Measurements from ENCODE around the gene BAD.

The BAD gene

GRCh38 chr11:64295760-64296159 lies 11.3 kb upstream of the BAD start:
- no peak for DNase-seq

- DNase-seq = no peak
Measured at GRCh38 chr11:64294774-64295173, 10.3 kb upstream of the BAD start.

GRCh38 chr11:64292460-64293254 lies 8.2 kb upstream of the BAD start:
- DNase-seq = no peak

GRCh38 chr11:64291752-64292459 lies 7.4 kb upstream of the BAD start:
- DNase-seq = no peak

GRCh38 chr11:64291262-64291751 lies 6.8 kb upstream of the BAD start, which contains the start of gene KCNK4:
Gene KCNK4 (plus strand): TSS chr11:64291302. CDS start chr11:64293019, 1,717 bp downstream.
- no peak for DNase-seq

- DNase-seq = no peak
Measured at GRCh38 chr11:64290352-64291261, 6.1 kb upstream of the BAD start.

GRCh38 chr11:64289002-64289564 lies 4.6 kb upstream of the BAD start:
- DNase-seq = no peak

- no peak for DNase-seq
Measured at GRCh38 chr11:64288353-64288750, 3.9 kb upstream of the BAD start.

- DNase-seq = no peak
Measured at GRCh38 chr11:64287676-64288352, 3.3 kb upstream of the BAD start.

- DNase-seq = no peak
Measured at GRCh38 chr11:64286801-64287159, 2.3 kb upstream of the BAD start.

- DNase-seq = no peak
Measured at GRCh38 chr11:64285885-64286800, 1.7 kb upstream of the BAD start.

GRCh38 chr11:64284962-64285884 lies 758 bp upstream of the BAD start, which contains the start of gene GPR137:
Gene GPR137 (plus strand): TSS chr11:64285848. CDS start chr11:64286525, 677 bp downstream.
- peak; percentile 65 for DNase-seq

GRCh38 chr11:64283092-64283491 lies 1.4 kb downstream of the BAD start:
- DNase-seq = no peak

- DNase-seq = no peak
Measured at GRCh38 chr11:64281957-64282770, 2.3 kb downstream of the BAD start.

GRCh38 chr11:64278576-64279190 lies 5.8 kb downstream of the BAD start:
- DNase-seq = no peak

GRCh38 chr11:64276653-64277431 lies 7.6 kb downstream of the BAD start:
- no peak for DNase-seq

GRCh38 chr11:64275841-64276240 lies 8.6 kb downstream of the BAD start:
- DNase-seq = no peak
